Esophagus squamous epithelium (tissue), 4 donors: Measurements from ENCODE around the gene SP100.

Source experiments
- CTCF ChIP-seq, 6 experiments: fragments of 450-650 bp in 4 of 6; fragments of 200-600 bp in 2 of 6; sonication (generic) in 2 of 6; IDR thresholded peaks; one replicate each; pipeline ENCODE4 v1.5.1; 2016 to 2019; ENCODE audit warnings: antibody characterized with exemption in 6 of 6, mild to moderate bottlenecking in 4 of 6, moderate library complexity in 4 of 6
- POLR2A ChIP-seq, 4 donors: fragments of 450-650 bp; IDR thresholded peaks; one replicate each; pipeline ENCODE4 v1.6.1; 2017; ENCODE audit warnings: antibody characterized with exemption in 4 of 4, mild to moderate bottlenecking in 4 of 4, moderate library complexity in 3 of 4

GRCh38 chr2:230417436-230417835 is 1.4 kb downstream of the SP100 start:
- TF ChIP-seq CTCF (IDR thresholded peaks at IDR 0.05) (no peak), POLR2A (IDR thresholded peaks at IDR 0.05) (no peak)
